Measurements from ENCODE around the gene GPR68.
A peak's percentile ranks its signal among the peaks of the same experiment; 100 is the strongest.
"Not testable (repeated sequence)": the region's sequence is repeated elsewhere in the genome, so short reads cannot be mapped to it uniquely, and the experiment has no call there.

GPR68 gene

GRCh38 chr14:91250912-91251311, 6.4 kb upstream of the GPR68 start:
- H3K4me2 ChIP-seq (ENCODE audit: low read depth, low read length) = no peak overlapping the region
- H3K9me2 ChIP-seq (replicated peaks; ENCODE audit: insufficient read depth, low read length) = no peaks in the 10 kb centered on the region
- peaks cover 10% of the 10 kb centered on the region for H3K4me1 ChIP-seq (ENCODE audit: low read length)
- H3K9ac ChIP-seq (ENCODE audit: low read length) = no peak overlapping the region
- H3K79me2 ChIP-seq (ENCODE audit: low read length) = no peaks in the 10 kb centered on the region
- H3K27ac ChIP-seq (ENCODE audit: low read length) = peak overlapping the region; percentile 69; the same call in 1 of the 2 replicates
- H3K36me3 ChIP-seq (replicated peaks; ENCODE audit: insufficient read depth, low read length) = no peaks in the 10 kb centered on the region
- H3F3A ChIP-seq (ENCODE audit: insufficient read depth, low read length) = 0 out of 2 replicates have a peak, but pooled peaks cover 3% of the 10 kb centered on the region
- no peaks in the 10 kb centered on the region for H3K27me3 ChIP-seq (replicated peaks; ENCODE audit: insufficient read depth, low read length)
- no peaks in the 10 kb centered on the region for H3K9me3 ChIP-seq (replicated peaks; ENCODE audit: insufficient read depth, low read length)
- DNase-seq = no peak
- TF ChIP-seq EZH2 (optimal IDR thresholded peaks at IDR 0.05; ENCODE audit: low read depth, low read length) (no peak), CTCF (IDR thresholded peaks at IDR 0.05; ENCODE audit: low read length) (no peak), EZH2phosphoT487 (IDR thresholded peaks at IDR 0.05; ENCODE audit: low read length) (no peak)
- no peak overlapping the region for H2AFZ ChIP-seq (ENCODE audit: low read length)
- H3K4me3 ChIP-seq (ENCODE audit: low read length) = no peak overlapping the region
- no peaks in the 10 kb centered on the region for H4K20me1 ChIP-seq (ENCODE audit: insufficient read depth, low read length)

GRCh38 chr14:91249841-91250616, 5.5 kb upstream of the GPR68 start:
- DNase-seq = peak; percentile 93
- peaks cover 10% of the 10 kb centered on the region for H3K4me1 ChIP-seq (ENCODE audit: low read length)
- H3K4me3 ChIP-seq (ENCODE audit: low read length) = no peak overlapping the region
- H3K9ac ChIP-seq (ENCODE audit: low read length) = peak overlapping the region; percentile 25; the same call in 1 of the 2 replicates
- no peak for TF ChIP-seq EZH2 (optimal IDR thresholded peaks at IDR 0.05; ENCODE audit: low read depth, low read length)
- TF ChIP-seq CTCF (IDR thresholded peaks at IDR 0.05; ENCODE audit: low read length) = peak; percentile 39
- no peaks in the 10 kb centered on the region for H3K79me2 ChIP-seq (ENCODE audit: low read length)
- 0 out of 2 replicates have a peak, but pooled peaks cover 3% of the 10 kb centered on the region for H3F3A ChIP-seq (ENCODE audit: insufficient read depth, low read length)
- H3K9me3 ChIP-seq (replicated peaks; ENCODE audit: insufficient read depth, low read length) = no peaks in the 10 kb centered on the region
- no peaks in the 10 kb centered on the region for H3K27me3 ChIP-seq (replicated peaks; ENCODE audit: insufficient read depth, low read length)
- no peaks in the 10 kb centered on the region for H4K20me1 ChIP-seq (ENCODE audit: insufficient read depth, low read length)
- H2AFZ ChIP-seq (ENCODE audit: low read length) = no peak overlapping the region
- H3K27ac ChIP-seq (ENCODE audit: low read length) = peak overlapping the region; percentile 69; the same call in 1 of the 2 replicates
- no peaks in the 10 kb centered on the region for H3K9me2 ChIP-seq (replicated peaks; ENCODE audit: insufficient read depth, low read length)
- H3K4me2 ChIP-seq (ENCODE audit: low read depth, low read length) = peak overlapping the region; percentile 56
- H3K36me3 ChIP-seq (replicated peaks; ENCODE audit: insufficient read depth, low read length) = no peaks in the 10 kb centered on the region

- H4K20me1 ChIP-seq (ENCODE audit: insufficient read depth, low read length) = no peaks in the 10 kb centered on the region
- no peak overlapping the region for H2AFZ ChIP-seq (ENCODE audit: low read length)
- no peak overlapping the region for H3K4me3 ChIP-seq (ENCODE audit: low read length)
- H3K27me3 ChIP-seq (replicated peaks; ENCODE audit: insufficient read depth, low read length) = no peaks in the 10 kb centered on the region
- H3K36me3 ChIP-seq (replicated peaks; ENCODE audit: insufficient read depth, low read length) = no peaks in the 10 kb centered on the region
- DNase-seq = peak; percentile 18
- no peaks in the 10 kb centered on the region for H3K79me2 ChIP-seq (ENCODE audit: low read length)
- H3K27ac ChIP-seq (ENCODE audit: low read length) = no peak overlapping the region
- H3K9me3 ChIP-seq (replicated peaks; ENCODE audit: insufficient read depth, low read length) = no peaks in the 10 kb centered on the region
- H3K4me2 ChIP-seq (ENCODE audit: low read depth, low read length) = no peak overlapping the region
- H3F3A ChIP-seq (ENCODE audit: insufficient read depth, low read length) = 0 out of 2 replicates have a peak, but pooled peaks cover 3% of the 10 kb centered on the region
- H3K9ac ChIP-seq (ENCODE audit: low read length) = no peak overlapping the region
- H3K4me1 ChIP-seq (ENCODE audit: low read length) = peaks cover 31% of the 10 kb centered on the region
- no peaks in the 10 kb centered on the region for H3K9me2 ChIP-seq (replicated peaks; ENCODE audit: insufficient read depth, low read length)
- TF ChIP-seq EZH2 (optimal IDR thresholded peaks at IDR 0.05; ENCODE audit: low read depth, low read length) = no peak
- TF ChIP-seq EZH2phosphoT487 (IDR thresholded peaks at IDR 0.05; ENCODE audit: low read length) = no peak
- TF ChIP-seq CTCF (IDR thresholded peaks at IDR 0.05; ENCODE audit: low read length) = no peak
Observed at GRCh38 chr14:91246051-91246852, 1.7 kb upstream of the GPR68 start.

GRCh38 chr14:91245616-91246015, 1.1 kb upstream of the GPR68 start:
- H3K27me3 ChIP-seq (replicated peaks; ENCODE audit: insufficient read depth, low read length); H4K20me1 ChIP-seq (ENCODE audit: insufficient read depth, low read length); H3K4me2 ChIP-seq (ENCODE audit: low read depth, low read length); DNase-seq; H3K9me3 ChIP-seq (replicated peaks; ENCODE audit: insufficient read depth, low read length); H3K27ac ChIP-seq (ENCODE audit: low read length); H2AFZ ChIP-seq (ENCODE audit: low read length); H3K79me2 ChIP-seq (ENCODE audit: low read length); H3K9me2 ChIP-seq (replicated peaks; ENCODE audit: insufficient read depth, low read length); H3K36me3 ChIP-seq (replicated peaks; ENCODE audit: insufficient read depth, low read length); H3F3A ChIP-seq (ENCODE audit: insufficient read depth, low read length); H3K4me3 ChIP-seq (ENCODE audit: low read length); H3K9ac ChIP-seq (ENCODE audit: low read length): not testable (repeated sequence)
- H3K4me1 ChIP-seq (ENCODE audit: low read length) = peaks cover 28% of the 10 kb centered on the region
